ENCODE results near the gene PTX4.
"Not testable (repeated sequence)": the region's sequence is repeated elsewhere in the genome, so short reads cannot be mapped to it uniquely, and the experiment has no call there.

Gene PTX4

DNA sequence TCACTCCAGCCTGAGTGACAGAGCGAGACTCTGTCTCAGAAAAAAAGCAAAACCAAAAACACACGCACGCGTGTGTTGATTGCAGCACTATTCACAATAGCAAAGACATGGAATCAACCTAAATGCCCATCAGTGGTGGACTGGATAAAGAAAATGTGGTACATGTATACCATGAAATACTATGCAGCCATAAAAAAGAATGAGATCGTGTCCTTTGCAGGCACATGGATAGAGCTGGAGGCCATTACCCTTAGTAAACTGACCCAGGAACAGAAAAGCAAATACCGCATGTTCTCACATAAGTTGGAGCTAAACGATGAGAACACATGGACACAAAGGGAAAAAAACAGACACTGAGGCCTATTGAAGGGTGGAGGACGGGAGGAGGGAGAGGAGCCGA lies 9.8 kb downstream of the PTX4 start:
- not testable (repeated sequence) for DNase-seq

GRCh38 chr16:1477033-1477432 lies 11.7 kb downstream of the PTX4 start:
- DNase-seq: no peak

GRCh38 chr16:1475552-1476114 lies 13.1 kb downstream of the PTX4 start:
- DNase-seq: no peak

- peak; percentile 85 for DNase-seq
These were observed 13.8 kb downstream of the PTX4 start, which contains the start of gene CLCN7 for GRCh38 chr16:1474796-1475551. Gene CLCN7, minus strand, starts transcription at chr16:1475028. Its CDS starts 54 bp downstream, at chr16:1474974.

GRCh38 chr16:1474082-1474795 lies 14.5 kb downstream of the PTX4 start:
- DNase-seq: no peak

- DNase-seq: no peak
These were observed 15.8 kb downstream of the PTX4 start for GRCh38 chr16:1472974-1473373.

- DNase-seq: no peak
These were observed 17.1 kb downstream of the PTX4 start for GRCh38 chr16:1471569-1472194.

DNA sequence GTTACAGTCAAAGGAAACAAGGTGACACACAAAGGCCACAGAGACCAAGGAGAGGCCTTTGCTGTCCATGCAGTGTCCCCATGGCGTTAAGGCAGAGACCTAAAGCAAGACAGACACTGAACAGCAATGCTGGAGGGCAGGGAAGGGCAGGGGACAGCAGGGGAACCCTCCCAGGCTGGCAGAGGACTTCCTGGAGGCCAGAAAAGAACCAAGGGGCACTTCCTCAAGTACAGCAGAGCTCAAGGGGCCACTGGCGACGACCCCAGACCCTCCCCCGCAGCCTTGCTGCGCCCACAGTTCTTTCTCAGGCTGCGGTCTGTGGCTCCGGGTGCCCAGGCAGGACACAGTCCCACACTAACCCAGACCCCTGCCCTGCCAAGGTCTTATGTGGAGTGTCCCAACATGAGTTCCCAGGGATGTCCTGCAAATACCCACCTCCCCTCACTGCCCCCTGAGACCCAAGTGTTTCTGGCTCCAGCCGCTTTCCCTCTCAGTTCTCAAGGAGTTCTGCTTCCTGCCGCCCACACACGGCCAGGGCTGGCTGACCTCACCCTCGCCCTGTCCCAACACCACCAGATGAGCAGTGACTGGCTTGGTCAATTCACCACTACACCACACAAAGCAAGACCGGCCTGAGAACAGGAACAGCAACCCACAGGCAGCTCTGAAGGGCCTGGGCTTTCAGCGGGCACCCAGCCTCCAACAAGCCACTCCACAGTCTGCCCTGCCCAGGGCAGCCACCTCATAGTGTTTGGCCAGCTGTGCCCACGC lies 18.1 kb downstream of the PTX4 start:
- peak in 1 of 2 donors; percentile 53 for DNase-seq

GRCh38 chr16:1469693-1470201 lies 19.0 kb downstream of the PTX4 start:
- DNase-seq: peak in 1 of 2 donors; percentile 49

DNA sequence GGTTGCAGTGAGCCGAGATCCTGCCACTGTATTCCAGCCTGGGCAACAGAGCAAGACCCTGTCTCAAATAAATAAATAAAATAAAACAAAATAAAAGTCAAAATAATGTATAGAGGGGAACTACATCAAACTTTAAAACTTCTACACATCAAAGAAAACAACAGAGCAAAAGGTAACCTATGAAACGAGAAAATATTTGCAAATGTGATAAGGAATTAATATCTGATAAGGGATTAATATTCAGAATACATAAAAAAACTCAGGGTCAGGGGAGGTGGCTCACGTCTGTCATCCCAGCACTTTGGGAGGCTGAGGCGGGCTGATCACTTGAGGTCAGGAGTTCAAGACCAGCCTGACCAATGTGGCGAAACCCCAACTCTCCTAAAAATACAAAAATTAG lies 19.6 kb downstream of the PTX4 start:
- DNase-seq: not testable (repeated sequence)

DNA sequence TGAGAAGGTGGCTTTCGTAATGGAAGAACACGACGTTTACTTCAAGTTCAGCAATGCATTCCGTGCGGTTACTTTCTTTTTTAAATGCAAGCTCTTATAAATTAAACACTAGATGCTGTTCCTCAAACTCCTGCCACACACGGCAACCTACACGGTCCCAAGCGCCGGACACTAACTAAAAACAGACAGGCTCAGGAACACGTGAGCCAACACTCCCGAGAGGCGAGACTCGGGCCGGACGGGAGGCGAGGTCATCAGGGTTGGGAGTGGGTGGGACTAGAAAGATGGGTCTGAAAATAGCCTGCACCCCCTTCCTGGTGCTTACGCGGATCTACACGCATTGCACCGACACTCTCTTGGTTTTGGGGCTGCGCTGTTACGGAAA lies 20.3 kb downstream of the PTX4 start:
- no peak for DNase-seq

- DNase-seq: no peak
These were observed 21.7 kb downstream of the PTX4 start for GRCh38 chr16:1466968-1467521.

- no peak for DNase-seq
These were observed 22.7 kb downstream of the PTX4 start for GRCh38 chr16:1466054-1466453.

GRCh38 chr16:1465567-1465915 lies 23.2 kb downstream of the PTX4 start:
- DNase-seq: no peak

DNA sequence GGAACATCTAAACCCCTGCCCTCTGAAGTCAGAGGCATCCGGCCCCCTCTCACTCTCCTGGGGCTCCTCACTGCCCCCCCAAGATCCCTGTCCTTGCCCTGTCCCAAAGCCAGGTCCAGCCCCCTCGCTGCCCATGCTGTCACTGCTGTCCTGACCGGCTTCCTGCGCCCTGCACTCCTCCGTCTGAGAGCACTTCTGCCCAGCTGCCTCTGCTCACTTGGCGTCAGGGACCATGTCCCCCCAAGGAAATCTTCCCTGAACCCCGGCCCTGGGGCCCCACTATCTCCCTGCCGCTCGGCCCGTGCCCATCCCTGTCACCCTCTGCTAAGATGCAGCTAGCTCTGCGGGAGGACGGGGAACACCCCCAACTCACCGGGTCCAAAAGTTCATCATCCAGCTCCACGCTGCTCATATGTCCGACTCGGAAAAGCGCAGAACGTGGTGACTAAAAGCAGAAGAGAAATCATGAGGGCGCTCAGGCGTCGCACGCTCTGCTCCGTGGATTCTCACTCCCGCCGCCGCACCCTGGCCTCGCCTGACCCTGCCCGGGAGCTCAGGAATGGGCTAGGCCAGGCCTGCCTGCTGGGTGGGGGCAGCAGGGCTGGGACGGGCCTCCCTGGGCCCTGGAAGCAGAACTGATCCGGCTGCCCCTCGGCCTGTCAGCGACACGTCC lies 23.7 kb downstream of the PTX4 start:
- DNase-seq: no peak

DNA sequence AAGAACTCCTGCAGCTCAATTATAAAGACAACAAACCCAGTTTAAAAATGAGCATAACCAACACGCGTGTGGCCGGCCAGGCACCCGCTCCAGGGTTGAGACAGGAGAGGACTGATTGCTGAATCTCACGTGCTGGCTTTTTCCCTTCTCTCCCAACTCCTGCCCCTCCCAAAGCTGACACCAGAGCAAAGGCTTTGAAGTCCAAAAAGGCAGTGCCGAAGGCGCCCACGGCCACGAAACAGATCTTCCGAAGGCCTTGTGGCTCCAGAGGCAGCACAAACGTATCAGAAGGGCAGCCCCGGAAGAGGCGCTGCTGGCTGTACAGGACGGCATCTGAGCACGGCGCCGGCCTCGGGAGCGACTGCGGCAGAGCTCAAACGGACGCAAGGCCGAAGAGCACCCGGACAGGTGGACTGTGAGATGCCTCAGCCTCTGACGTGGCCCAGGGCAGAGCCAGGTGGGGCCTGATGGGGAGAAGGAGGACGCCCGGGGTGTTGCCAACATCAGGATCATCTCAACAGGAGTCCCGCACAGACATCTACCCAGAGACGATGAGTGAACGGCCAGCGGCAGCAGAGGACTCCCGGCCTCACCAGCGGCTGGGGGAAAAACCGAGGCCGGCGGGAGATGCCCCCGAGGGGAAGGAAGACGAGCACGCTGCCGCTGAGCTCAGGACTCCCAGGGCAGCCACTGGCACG lies 24.4 kb downstream of the PTX4 start:
- DNase-seq: no peak

DNA sequence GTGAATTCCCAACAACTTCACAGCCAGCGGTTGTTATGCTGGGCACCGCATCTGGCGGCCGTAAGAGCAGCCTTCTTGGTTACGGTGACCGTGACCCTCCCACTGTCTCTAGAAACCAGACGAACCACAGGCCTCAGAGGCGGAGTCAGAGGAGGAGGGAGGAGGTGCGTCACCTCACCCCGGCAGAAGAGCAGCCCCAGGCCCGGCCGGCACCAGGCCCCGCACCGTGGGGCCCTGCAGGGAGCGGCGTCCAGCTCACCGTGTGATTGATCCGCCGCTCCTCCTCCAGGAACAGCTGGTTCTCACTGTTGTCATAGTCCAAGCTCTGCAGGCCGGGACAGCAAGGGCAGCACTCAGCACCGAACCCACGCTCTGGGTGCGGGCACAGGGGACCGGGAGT lies 27.6 kb downstream of the PTX4 start:
- DNase-seq: no peak

DNA sequence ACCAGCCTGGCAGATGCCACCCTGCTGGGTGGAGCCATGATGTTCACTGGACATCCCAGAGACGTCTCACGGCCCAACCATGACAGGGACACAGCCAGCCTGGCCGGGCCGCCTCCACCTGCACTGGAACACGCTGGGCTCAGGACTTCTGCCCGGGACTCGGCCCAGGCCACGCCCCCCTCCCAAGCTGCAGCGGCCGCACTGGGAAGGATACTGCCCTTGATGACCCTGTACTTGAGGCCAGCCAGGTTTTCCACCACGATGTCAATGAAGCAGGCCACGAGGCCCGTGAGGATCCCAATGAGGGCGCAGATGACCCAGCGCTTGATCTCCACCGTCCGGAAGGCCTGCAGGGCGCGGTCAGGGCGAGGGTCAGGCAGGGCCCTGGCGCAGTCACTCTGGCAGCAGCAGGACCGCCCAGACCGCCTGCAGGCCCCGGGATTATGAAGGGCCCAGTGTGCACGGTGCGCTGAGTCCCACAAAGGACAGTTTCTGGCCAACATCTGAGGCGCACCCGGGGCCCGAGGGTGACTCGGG lies 28.1 kb downstream of the PTX4 start:
- no peak for DNase-seq

GRCh38 chr16:1459967-1460366 lies 28.8 kb downstream of the PTX4 start:
- no peak for DNase-seq

DNA sequence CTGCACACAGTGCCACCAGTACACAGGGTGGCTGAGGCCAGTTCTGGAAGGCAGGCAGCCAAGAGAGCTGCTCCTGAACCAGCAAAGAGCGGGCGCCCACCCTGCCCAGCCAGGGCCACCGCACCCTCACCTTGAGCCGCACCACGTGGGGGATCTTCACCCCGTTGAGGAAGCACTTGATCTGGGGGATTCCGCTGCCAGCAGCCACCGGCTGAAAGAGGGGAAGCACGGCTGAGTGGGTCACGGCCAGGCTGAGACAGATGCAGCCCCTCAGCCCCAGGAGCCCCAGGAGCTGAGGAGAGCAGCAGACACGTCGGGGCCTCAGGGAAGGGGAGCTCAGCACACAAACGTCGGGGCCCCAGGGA lies 29.8 kb downstream of the PTX4 start:
- peak in 1 of 2 donors; percentile 80 for DNase-seq
